ENCODE results near the gene CFL1. TPM values are rescaled to one million over a fixed set of nuclear protein-coding genes. Genes with fewer than 3 reads are reported as not detected.
"Not testable (repeated sequence)": the region's sequence is repeated elsewhere in the genome, so short reads cannot be mapped to it uniquely, and the experiment has no call there.

Gene CFL1
- total and polyA plus RNA-seq, 9 donors, result 215 to 693 (median 476) TPM

- no peaks in the 10 kb centered on the region for H3K36me3 ChIP-seq
- intact Hi-C loops (cut with DNase I), result no loop called here
- H3K27me3 ChIP-seq, result no peaks in the 10 kb centered on the region
- H3K4me1 ChIP-seq (ENCODE audit: insufficient read depth), result no peaks in the 10 kb centered on the region
- DNase-seq, result no peak
- 95 to 96% (median 95%) methylated on average over 3 of the region's 3 CpGs for WGBS, 3 donors
- TF ChIP-seq POLR2A (IDR thresholded peaks at IDR 0.05) (no peak), CTCF (IDR thresholded peaks at IDR 0.05) (no peak), EP300 (IDR thresholded peaks at IDR 0.05) (no peak)
- H3K4me3 ChIP-seq, result no peak overlapping the region
- no peaks in the 10 kb centered on the region for H3K9me3 ChIP-seq
- H3K27ac ChIP-seq, result no peak overlapping the region
Measured at GRCh38 chr11:65843811-65844210, 14.2 kb downstream of the CFL1 start.

GRCh38 chr11:65842144-65842543 is 15.8 kb downstream of the CFL1 start:
- Histone ChIP-seq H3K27me3 (no peaks in the 10 kb centered on the region), H3K4me1 (ENCODE audit: insufficient read depth) (no peaks in the 10 kb centered on the region), H3K36me3 (no peaks in the 10 kb centered on the region), H3K4me3 (no peak overlapping the region), H3K9me3 (no peaks in the 10 kb centered on the region), H3K27ac (no peak overlapping the region)
- 95 to 99% (median 95%) methylated on average over 4 of the region's 4 CpGs for WGBS, 3 donors
- TF ChIP-seq EP300 (IDR thresholded peaks at IDR 0.05), result no peak
- no peak for TF ChIP-seq POLR2A (IDR thresholded peaks at IDR 0.05)
- TF ChIP-seq CTCF (IDR thresholded peaks at IDR 0.05), result no peak
- DNase-seq, result no peak
- intact Hi-C loops (cut with DNase I), result no loop called here

GRCh38 chr11:65834202-65834601 is 23.8 kb downstream of the CFL1 start:
- no peak for DNase-seq
- WGBS, 3 donors, result 7 to 33% (median 8%) methylated on average over 6 of the region's 6 CpGs
- no peaks in the 10 kb centered on the region for H3K9me3 ChIP-seq
- peaks cover 3% of the 10 kb centered on the region for H3K4me1 ChIP-seq (ENCODE audit: insufficient read depth)
- H3K36me3 ChIP-seq, result no peaks in the 10 kb centered on the region
- H3K27me3 ChIP-seq, result no peaks in the 10 kb centered on the region
- no peak overlapping the region for H3K27ac ChIP-seq
- peak overlapping the region; percentile 40 for H3K4me3 ChIP-seq
- no peak for TF ChIP-seq CTCF (IDR thresholded peaks at IDR 0.05)
- no peak for TF ChIP-seq POLR2A (IDR thresholded peaks at IDR 0.05)
- TF ChIP-seq EP300 (IDR thresholded peaks at IDR 0.05), result no peak
- intact Hi-C loops (cut with DNase I), result no loop called here

GRCh38 chr11:65833297-65834030 is 24.5 kb downstream of the CFL1 start, which contains the start of gene SNX32:
SNX32 (plus strand) TSS chr11:65833963; CDS start chr11:65834066, 103 bp downstream.
- no peak within 1 kb of the TSS for H3K27ac ChIP-seq
- 0% methylated on average over 63 of the region's 63 CpGs for WGBS, 3 donors
- intact Hi-C loops (cut with DNase I), result no loop called here

GRCh38 chr11:65832231-65832630 is 25.7 kb downstream of the CFL1 start:
- H3K4me1 ChIP-seq (ENCODE audit: insufficient read depth); H3K36me3 ChIP-seq; H3K9me3 ChIP-seq; H3K4me3 ChIP-seq; DNase-seq; intact Hi-C loops (cut with DNase I); H3K27ac ChIP-seq; H3K27me3 ChIP-seq: not testable (repeated sequence)

More at GRCh38 chr11:65833297-65834030, 24.5 kb downstream of the CFL1 start, which contains the start of gene SNX32:
- DNase-seq, result peak; percentile 94 to 97 (median 96)
- TF ChIP-seq EP300 (IDR thresholded peaks at IDR 0.05) (no peak), CTCF (IDR thresholded peaks at IDR 0.05) (no peak), POLR2A (IDR thresholded peaks at IDR 0.05) (no peak)
- Histone ChIP-seq H3K4me1 (ENCODE audit: insufficient read depth) (peaks cover 3% of the 10 kb centered on the region), H3K4me3 (peak within 1 kb of the TSS; percentile 40), H3K27me3 (no peaks in the 10 kb centered on the region), H3K9me3 (no peaks in the 10 kb centered on the region), H3K36me3 (no peaks in the 10 kb centered on the region)

All from ovary (tissue), 9 donors.